Measurements from ENCODE around the gene IRX4.

Gene IRX4

DNA sequence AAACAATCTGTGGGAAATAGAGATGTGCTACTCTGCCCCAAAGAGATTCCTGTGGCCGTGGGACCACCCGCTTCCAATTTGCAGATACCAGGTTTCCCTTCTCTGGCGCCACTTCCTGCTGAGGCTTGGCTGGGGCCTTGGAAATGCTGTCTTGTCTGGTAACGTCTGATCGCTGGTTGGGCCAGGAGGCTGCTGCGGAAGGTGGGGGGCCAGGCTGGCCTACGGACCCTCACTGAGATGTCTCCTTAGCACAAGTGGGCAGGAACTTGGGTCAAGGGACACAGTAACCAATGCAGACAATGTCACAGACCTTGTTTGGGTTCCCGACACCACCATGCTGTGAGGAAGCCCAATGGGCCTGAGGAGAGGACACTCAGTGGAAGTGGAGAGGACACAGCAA lies 31.7 kb upstream of the IRX4 start:
- DNase-seq (ENCODE audit: low read depth in 2 of 3, low spot score in 2 of 3): no peak

DNA sequence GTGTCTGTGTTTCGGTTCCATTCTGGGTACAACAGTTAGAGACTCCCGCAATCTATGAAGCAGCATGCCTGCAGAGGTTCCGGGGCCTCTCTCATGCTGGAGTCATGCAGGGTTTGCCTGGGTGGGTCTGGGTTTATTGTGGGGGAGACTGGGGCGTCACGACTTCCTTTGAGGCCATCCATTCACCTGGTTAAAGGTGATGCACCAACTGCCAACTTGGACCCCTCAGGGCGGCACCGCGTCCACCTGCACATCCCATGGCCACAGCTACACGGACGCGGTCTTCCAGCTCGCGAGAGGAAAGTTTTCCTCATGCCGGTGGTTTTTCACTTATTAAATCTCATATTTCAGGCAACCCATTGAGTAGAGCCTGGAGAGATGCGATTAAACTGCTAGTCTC lies 30.9 kb upstream of the IRX4 start:
- no peak for DNase-seq (ENCODE audit: low read depth in 2 of 3, low spot score in 2 of 3)

DNA sequence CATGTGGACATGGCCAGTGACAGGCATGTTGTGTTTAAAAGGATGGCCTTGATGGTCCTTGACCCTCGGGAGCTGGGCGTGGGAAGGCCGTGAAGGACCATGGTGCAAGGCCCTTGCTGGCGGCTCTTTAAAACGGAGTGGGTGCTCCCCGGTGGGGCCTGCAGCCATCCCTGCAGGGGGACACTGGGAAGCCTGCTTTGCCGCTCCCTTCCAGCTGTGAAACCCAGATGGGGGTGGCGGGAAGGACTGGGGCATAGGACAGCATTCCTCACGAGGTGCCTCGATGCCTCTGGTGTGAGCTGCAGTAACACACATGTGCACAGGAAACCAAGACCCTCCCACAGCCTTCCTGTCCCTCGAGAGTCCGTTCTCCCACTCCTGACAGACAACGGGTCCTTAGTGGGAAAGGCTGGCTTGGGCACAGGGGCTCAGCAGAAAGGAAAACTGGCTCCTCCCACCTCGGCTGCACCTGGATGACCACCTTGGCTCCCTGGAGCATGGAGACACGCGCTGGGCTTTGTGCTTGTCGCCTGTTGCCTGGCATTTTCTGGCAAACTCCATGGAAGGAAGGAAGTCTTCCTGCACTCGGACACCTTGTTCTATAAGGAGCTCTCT lies 30.3 kb upstream of the IRX4 start:
- DNase-seq (ENCODE audit: low read depth in 2 of 3, low spot score in 2 of 3): no peak

DNA sequence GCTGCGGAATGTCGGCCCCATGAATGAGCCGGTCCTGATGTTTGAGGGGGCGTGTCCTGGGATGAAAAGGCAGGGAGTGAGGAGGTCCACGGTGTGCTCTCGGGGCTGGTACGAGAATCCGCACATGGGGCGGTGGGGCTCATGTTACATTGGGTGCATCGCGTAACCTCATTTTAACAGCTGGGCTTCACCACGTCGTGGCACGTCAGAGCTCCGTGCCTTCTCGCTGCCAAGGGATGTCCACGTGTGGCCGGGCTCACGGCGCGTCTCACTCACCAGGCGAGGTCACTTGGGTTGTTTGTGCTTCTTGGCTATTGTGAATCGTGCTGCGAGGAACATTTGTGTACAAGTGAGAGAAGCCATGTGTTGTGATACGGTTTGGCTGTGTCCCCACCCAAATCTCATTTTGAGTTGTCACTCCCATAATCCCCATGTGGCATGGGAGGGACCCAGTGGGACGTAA lies 29.1 kb upstream of the IRX4 start:
- no peak for DNase-seq (ENCODE audit: low read depth in 2 of 3, low spot score in 2 of 3)

DNA sequence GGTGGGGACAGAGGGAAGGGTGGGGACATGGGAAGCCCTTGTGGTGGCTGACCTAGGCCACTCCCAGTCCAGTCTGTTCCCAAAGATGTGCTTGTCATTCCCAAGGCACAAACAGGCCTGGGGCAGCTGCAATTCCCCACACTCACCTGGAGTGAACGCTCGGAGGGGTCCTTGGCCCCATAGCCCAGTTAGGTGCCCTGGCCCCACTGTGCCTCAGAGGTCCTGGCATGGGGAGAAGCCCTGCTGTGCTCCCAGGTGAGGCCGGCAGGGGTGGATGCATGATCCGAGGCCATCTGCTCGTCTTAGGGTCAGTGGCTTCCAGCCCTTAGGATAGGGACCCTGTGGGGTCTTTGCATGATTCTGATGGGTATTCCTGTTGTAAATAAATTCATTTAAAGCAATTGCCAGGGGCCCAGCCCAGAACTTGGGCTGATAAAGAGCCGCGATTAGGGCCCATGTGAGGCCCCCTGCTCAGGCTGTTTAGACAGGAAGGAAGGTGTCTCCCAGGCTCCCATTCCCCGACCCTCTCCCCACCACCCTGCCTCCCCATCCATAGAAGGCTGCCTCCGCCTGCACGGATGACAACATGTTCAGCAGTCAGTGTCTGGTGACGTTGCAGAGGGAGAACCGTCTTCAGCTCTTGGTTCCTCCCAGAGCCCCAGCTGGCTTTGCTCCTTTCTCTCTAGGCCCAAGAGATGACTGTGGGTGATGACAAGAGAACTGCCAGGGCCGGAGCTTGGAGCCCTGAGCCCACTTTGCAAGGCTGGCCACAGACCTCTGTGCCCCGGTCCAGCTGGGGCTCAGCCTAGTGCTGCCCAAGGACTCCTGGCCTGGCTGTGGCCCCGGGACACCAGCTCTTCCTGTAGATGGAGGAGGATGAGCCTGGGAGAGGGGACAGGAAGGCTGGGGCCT lies 28.4 kb upstream of the IRX4 start:
- DNase-seq (ENCODE audit: low read depth in 2 of 3, low spot score in 2 of 3): no peak

DNA sequence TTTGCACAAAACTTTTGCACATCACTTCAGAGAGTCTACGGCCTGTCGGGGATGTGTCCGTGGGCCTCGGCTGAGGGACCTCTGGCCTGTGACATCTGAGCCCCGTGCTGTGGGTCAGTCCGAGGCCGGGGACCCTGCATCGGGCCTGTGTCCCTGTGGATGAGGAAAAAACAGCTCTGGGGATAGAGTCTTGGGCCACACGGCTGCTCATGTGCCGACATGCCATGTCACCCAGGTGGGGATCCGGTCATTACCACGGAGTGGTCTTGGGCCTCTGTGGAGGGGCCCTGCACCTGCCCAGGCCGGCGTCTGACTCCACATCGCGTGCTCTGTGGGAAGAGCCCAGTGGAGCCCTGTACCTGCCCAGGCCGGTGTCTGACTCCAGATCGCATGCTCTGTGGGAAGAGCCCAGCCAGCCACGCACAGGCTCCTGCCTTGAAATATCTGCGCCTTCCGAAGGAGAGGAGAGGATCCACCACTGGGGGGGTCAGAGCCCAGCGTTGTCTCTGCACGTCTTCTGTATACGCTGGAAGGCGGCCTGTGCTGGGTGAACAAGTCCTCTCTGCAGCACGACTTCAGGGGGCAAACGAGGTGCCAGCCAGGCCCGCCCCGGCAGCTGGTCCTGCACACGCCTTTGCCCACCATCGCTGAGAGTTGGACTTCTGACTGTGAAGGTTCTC lies 27.5 kb upstream of the IRX4 start:
- DNase-seq (ENCODE audit: low read depth in 2 of 3, low spot score in 2 of 3): no peak

DNA sequence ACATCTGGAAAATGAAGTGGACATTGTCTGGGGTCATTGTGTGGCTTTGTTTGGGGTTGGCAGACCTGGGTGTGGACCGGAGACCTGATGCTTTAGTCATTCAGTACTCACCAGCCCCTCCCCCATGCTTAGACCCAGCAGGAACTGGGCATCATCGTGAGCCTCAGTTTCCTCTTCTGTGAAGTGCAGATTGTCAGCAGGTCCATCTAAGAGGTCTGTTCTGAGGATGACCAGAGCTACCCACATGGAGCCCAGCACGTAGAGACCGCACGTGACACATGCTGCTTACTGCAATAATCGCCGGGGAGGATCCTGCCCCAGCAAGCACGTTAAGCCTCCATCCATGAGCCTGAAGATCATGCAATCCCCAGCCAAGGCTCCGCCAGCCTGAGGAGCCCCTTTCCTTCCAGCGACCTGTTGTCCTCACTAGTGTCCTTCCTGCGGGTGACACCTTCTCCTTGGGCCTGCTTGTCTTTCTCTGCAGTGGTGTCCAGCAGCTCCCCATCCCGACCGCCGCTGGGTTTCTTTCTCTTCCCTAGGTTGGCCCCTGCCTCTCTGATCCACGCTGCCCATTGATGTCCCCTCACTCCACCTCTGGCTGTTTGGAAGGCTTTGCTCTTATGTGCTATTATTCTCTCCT lies 26.7 kb upstream of the IRX4 start:
- DNase-seq (ENCODE audit: low read depth in 2 of 3, low spot score in 2 of 3): no peak

DNA sequence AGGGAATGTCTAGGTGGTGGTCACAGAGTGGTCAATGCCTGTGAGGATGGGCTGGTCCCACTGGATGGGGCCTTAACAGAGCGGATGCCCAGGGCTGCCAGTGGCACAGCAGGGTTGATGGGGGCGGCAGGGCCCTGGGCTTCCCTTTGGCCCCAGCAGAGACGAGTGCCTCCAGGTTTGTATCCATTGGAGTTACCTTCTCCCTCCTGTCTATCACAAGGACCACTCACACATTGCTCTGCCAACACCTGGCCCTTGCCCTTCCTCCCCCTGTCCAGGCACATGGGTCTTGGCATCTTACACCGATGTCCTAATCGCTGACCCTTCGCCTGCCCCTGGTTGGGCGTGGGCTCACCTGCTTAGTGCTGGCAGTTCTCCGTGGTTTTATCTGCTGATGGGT lies 26.2 kb upstream of the IRX4 start:
- DNase-seq (ENCODE audit: low read depth in 2 of 3, low spot score in 2 of 3): no peak

DNA sequence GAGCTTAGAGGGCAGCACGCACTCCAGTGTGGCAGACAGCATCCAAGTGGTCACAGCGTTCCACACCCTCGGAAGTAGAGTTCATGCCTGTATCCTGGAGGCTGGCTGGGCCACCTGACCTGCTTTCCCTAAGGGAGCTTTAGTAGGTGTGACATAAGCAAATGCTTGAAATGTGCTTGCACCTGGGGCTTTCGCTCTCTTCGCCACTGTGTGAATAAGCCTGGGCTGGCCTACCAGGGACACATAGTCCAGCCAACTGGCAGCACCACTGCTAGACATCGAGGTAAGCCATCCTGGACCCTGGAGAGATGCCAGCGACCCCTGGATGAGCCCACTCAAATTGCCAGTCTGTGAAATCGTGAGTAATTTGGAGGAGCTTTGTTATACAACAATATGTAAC lies 24.9 kb upstream of the IRX4 start:
- no peak for DNase-seq (ENCODE audit: low read depth in 2 of 3, low spot score in 2 of 3)

DNA sequence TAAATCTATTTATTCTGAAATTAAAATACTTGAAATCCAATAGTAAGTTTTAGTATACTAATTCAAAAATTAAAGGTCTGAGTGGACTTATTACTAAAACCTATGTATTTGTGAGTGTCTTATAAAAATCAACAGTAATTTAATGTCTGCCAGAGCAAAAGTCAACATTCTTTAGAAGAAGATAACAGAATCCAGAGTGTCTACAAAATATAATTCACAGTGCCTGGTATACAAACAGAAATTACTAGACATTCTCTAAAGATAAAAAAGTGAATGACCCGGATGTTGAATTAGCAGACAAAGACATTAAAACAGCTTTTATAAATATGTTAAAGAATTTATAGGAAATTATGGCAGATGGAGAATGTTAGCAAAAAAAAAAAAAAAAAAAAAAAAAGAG lies 22.4 kb upstream of the IRX4 start:
- no peak for DNase-seq (ENCODE audit: low read depth in 2 of 3, low spot score in 2 of 3)

DNA sequence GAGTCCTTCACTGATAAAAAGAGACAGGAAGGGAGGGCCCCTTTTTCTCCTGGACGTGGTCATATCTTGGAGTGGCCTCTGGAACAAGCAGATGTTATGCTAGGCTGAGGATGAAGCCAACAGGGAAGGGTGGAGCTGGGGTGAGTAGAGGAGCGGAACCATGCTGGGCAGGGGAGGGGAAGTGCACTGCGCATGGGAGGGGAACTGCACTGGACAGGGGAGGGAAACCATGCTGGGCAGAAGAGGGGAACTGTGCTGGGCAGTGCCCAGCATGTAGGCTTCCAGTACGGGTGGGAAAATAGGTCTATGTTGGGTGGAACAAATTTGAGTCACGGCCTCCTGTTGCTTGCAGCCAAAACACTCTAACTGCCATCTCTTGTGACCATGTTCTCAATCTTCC lies 19.3 kb upstream of the IRX4 start:
- DNase-seq (ENCODE audit: low read depth in 2 of 3, low spot score in 2 of 3): no peak

DNA sequence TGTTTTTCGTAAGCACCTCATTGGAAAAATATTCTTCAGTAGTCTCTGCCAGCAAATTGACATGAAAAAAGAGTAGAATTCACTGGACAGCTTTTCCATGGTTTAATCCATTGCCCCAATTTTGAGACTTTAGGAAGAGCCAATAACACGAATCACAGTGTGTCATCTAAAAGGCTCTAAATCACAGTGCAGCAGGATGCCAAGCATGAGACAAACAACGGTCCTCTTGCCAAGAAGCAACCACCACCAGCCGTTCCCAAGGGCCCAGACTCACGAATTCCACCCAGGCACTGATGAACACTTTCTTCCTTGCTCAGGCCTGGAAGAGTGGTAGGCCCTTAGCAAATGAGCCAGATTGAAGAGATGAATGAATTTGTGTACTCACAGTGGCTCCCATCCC lies 18.3 kb upstream of the IRX4 start:
- DNase-seq (ENCODE audit: low read depth in 2 of 3, low spot score in 2 of 3): no peak

DNA sequence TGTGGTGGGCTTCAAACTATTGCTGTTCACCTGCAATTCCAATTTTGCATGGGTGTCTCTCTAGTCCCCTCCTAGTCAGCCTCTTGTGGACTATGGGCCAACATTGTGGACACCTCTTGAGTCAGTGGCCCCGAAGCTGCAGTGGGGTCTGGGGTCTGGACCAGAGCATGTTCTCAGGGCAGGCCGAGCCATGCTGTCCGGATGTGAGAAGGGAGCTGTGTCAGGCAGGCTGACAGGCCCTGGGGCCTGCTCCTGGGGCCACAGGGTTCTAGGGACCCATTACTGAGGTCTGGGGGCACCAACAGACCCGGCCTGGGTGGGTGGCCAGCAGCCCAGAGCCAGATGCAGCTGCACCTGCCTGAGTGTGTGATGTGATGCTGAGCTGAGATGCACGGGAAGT lies 16.5 kb upstream of the IRX4 start:
- DNase-seq (ENCODE audit: low read depth in 2 of 3, low spot score in 2 of 3): no peak

DNA sequence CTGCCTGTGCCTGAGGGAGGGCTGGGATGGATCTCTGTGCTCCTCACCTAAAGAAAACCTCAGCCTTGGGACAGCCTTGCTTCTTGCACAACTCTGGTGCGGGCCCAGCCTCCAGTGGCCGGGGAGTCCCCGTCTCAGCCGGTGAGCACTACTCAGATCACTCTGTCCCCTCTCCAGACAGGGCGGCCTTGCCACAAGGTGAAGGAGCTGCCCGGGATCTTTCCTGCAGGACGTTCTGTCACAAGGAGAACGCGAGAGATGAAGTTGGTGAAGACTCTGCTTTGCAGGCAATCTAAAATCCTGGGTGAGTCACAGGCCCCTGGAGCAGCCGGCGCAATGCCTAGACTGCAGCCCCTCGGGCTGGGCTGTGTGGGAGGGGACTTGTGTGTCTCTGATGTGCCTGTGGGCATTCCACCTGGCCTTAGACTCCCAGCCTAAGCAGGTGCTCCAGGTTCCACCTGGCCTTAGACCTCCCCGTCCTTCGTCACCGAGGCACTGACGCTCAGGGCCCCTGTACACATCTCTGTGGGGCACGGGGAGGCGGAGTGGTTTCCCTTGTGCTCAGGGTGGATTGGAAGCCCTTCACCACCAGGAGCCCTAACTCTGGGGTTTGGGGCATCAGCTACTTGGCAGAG lies 15.2 kb upstream of the IRX4 start:
- no peak for DNase-seq (ENCODE audit: low read depth in 2 of 3, low spot score in 2 of 3)

DNA sequence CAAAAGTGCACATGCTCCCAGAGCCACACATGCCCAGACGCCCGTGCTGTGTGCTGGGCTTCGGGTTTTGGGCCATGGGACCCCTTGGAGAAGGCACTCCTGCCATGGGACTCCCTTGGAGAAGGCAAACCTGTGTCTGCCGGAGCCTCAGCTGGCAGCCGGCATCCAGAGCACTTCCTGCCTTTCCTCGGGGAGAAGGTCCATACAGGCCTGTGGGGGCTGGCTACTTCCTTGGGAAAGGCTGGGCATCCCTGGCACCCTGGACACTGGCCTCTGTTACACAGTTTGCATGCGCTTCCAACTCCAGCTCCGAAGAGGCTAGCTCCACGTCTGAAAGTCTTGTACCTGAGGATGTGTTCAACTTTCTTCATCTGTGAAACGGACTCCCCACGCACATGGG lies 14.7 kb upstream of the IRX4 start:
- DNase-seq (ENCODE audit: low read depth in 2 of 3, low spot score in 2 of 3): no peak

DNA sequence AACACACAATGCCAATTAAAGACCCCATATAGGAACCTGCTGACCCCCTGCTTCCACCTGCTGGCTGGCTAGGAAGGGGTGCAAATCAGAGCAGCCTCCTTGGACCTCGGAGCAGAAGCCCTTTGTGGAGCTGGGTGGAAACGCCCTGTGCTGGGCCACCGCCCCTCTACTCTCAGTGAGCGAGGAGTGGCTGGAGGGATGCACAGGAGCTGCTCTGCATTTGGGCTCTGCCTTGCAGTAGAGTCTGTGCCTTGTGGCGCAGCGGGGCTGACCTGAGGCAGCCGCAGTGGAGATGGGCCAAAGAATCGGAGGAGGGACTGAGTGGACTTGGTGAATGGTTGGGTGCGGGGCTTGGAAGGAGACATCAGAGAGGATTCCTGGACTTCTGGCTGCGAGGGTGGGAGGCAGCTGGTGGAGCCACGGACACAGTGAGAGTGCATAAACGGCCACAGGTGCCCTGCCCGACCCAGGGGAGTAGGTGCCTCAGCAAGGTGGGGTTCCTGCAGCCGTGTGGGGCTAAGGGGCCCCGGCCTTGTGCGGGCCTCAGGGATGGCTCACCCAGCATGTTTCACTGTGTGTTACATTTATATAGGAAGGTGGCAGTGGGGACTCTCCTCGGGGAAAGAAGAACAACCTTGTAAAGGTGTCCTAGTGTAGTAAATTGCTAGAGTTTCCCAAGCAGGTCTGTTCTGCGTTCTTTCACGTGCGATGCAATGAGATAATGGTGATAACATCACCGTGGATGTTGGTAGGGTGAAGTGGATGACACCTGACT lies 14.1 kb upstream of the IRX4 start:
- DNase-seq (ENCODE audit: low read depth in 2 of 3, low spot score in 2 of 3): no peak

DNA sequence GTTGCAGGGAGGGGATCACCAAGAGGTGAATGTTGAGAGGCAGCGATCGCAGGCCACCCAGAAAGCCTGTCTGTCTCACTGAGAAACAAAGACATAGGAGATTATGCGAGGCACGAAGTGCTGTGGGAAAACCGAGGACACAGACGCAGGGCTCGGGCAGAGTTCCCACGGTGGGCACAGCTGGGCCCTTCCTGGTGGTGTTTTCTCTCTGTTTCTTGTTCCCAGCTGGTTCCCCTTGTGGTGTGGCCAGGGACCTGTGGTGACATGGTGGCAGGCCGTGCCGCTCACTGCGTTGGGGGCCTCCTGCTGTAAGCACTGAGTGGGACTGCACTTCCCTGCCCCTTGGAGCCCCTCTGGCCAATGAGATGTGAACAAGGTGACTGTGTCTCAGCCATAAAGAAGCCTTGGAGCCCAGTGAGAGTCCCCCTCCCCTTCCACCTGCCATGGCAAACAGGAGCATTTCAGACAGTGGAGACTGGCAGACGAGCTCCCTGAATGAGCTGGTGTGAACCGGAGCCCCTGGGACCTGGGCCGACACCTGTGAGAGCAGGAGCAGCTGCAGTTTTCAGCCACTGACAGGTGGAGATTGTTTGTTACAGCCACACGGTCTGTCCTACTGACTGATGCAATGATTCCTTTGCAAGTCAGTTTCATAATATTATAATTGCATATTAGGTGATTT lies 13.2 kb upstream of the IRX4 start:
- no peak for DNase-seq (ENCODE audit: low read depth in 2 of 3, low spot score in 2 of 3)

DNA sequence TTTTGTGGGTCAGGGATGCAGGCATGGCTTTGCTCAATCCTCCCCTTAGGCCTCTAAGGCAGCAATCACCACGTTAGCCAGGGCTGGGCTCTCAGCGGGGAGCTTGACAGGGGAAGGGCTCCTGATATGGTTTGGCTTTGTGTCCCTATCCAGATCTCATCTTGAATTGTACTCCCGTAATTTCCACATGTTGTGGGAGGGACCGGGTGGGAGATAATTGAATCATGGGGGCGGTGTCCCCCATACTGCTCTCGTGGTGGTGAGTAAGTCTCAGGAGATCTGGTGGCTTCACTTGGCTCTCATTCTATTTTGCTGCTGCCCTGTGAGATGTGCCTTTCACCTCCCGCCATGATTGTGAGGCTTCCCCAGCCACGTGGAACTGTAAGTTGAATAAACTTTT lies 11.5 kb upstream of the IRX4 start:
- DNase-seq (ENCODE audit: low read depth in 2 of 3, low spot score in 2 of 3): no peak

DNA sequence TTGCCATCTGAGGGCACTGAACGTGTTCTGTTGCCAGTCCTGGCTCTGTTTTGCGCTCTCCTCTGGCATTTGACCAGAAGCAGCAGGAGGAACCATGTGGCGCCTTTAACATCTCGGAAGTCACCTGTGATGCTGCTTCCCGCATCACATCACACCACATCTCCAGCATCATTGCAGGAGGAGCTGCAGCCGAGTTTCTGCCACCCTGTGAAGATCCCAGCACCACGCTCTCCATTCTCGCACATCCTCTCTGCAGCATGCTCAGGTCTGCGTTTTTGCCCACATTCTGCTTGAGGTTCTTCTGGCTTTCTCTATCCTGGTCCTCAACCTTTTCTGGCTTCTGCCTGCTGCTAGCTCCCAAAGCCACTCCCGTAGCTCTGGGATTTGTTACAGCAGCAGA lies 11.0 kb upstream of the IRX4 start:
- no peak for DNase-seq (ENCODE audit: low read depth in 2 of 3, low spot score in 2 of 3)
